GDM1 (cell line): Measurements from ENCODE around the gene PLA2G3.
"Not testable (repeated sequence)": the region's sequence is repeated elsewhere in the genome, so short reads cannot be mapped to it uniquely, and the experiment has no call there.

Source experiments
- DNase-seq: peaks from one replicate; lab custom pipeline; 2025; lab: John Stamatoyannopoulos, UW

The PLA2G3 gene, protein sequence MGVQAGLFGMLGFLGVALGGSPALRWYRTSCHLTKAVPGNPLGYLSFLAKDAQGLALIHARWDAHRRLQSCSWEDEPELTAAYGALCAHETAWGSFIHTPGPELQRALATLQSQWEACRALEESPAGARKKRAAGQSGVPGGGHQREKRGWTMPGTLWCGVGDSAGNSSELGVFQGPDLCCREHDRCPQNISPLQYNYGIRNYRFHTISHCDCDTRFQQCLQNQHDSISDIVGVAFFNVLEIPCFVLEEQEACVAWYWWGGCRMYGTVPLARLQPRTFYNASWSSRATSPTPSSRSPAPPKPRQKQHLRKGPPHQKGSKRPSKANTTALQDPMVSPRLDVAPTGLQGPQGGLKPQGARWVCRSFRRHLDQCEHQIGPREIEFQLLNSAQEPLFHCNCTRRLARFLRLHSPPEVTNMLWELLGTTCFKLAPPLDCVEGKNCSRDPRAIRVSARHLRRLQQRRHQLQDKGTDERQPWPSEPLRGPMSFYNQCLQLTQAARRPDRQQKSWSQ

DNA sequence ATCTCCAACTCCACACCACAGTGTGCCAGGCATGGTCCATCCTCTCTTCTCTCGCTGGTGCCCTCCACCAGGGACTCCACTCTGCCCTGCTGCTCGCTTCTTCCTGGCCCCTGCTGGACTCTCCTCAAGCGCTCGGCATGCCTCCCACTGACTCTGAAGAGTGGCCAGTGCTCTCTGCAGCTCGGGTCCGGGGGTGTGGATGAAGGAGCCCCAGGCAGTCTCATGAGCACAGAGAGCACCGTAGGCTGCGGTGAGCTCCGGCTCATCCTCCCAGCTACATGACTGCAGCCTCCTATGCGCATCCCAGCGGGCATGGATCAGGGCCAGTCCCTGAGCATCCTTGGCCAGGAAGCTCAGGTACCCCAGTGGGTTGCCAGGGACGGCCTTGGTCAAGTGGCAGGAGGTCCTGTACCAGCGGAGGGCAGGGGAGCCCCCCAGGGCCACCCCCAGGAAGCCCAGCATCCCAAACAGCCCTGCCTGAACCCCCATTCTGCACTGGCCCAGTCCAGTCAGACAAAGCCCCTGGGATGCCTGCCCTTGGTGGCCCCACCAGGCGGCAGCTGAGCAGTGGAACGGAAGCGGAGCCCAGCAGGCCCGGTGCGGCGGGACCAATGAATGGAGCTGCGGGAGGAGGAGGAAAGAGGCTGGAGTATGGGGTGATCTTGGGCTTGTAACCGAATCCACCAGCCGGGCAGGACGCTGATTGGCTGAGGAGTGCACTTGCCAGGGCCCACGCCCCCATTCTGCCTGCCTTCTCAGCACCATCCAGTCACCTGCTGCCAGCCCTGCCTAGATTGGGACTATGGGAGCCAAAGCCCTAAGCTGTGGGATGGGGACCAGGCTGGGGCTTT lies at the start of gene PLA2G3:
Gene PLA2G3, minus strand, starts transcription at position 643 of the 851 bp plus-strand sequence. Its CDS starts 154 bp downstream, at position 489.
- no peak for DNase-seq

DNA sequence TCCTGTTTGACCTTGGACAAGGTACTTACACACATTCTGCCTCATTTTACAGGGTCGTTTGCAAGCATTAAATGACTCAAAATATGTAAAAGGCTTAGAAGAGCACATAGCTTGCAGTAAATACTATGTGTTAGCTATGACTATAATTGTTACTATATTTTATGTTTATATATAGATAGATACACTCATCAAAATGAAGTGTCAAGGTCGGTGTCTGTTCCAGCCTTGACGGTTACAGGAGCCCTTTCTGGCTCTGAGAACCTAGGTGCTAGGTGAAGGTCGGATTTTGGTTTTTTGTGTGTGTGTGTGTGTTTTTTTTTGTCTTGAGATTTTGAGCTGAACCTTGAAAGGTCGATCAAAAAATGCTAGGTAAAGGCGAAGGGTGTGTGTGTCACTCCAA lies 47.3 kb upstream of the PLA2G3 start:
- DNase-seq: no peak

DNA sequence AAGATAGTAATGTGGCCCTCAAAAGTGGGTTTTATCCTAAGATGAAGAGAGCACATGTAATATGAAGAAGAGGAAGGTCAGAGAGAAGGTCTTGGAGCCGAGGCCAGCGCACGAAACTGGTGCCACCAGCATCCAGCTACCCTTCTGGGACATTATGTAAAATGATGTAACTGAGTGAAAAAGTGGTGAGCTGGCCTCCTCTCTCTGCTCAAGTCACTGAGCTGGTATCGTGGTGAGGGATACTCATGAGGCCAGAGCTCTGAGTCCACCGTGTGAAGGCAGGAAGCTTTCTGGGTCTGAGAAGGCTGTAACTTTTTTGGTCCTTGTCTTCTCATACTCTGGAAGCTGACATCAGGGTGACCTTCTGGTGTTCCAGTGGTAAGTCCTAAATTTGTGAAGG lies 44.7 kb upstream of the PLA2G3 start:
- no peak for DNase-seq

DNA sequence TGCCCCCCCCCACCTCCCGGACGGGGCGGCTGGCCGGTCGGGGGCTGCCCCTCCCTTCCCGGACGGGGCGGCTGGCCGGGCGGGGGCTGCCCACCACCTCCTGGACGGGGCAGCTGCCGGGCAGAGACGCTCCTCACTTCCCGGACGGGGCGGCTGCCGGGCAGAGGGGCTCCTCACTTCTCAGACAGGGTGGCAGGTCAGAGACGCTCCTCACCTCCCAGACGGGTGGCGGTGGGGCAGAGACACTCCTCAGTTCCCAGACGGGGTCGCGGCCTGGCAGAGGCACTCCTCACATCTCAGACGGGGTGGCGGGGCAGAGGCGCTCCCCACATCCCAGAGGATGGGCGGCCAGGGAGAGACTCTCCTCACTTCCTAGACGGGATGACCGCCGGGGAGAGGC lies 43.7 kb upstream of the PLA2G3 start:
- no peak for DNase-seq

DNA sequence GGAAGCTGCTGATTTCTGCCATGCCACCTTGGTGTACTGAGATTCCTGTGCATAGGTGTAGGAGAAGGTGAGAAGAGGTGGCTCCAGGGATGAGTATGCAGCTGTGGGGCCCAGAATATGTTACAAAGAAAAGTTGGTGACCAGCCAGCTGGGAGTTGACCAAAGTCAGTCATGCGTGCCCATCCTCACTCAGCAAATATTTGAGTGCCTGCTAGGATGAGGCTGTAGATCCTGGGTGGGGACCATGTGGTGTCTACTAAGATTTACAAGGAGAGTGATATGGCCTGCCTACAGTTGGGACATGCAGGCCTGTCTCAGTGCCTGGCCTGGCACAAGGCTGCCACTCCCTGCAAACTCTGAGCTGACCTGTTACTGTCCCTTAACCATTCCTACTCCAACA lies 39.0 kb upstream of the PLA2G3 start:
- DNase-seq: no peak

GRCh38 chr22:31178859-31179258 lies 38.6 kb upstream of the PLA2G3 start:
- no peak for DNase-seq

DNA sequence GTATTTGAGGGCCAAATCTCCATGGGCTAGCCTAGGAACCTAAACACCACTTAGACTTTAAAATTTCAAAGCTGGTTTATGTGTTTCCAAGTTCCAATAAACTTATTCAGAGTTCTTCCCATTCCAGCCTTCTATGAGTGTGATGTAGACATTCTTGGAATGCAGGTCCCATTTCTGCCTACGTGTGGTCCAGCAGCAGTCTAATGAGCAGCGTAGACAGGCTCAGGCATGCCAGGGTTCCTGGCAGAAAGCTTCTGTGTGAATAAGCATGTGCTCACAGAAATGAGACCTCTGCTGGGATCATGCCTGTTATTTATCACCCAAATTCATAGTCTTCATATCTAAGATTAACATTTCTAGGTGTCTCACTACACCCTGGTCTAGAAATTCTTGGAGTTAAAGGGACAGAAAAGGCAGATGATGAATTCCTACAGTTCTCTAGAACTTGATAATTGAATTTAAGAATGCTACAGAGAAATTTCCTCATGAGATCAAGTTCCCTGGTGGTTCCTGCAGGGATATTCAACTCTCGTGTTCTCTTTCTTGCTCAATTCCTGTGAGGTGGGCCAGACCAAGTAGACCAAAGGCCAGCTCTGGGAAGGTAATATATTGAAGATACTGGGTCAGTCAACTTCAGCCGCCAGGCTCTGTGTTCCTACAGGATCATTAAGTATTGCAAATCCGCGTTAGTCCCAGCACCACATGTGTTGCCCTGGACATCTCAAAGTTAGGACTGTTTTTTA lies 37.3 kb upstream of the PLA2G3 start:
- DNase-seq: no peak

GRCh38 chr22:31176923-31177322 lies 36.6 kb upstream of the PLA2G3 start:
- no peak for DNase-seq

- DNase-seq: no peak
Observed at GRCh38 chr22:31173386-31174145, 33.3 kb upstream of the PLA2G3 start.

DNA sequence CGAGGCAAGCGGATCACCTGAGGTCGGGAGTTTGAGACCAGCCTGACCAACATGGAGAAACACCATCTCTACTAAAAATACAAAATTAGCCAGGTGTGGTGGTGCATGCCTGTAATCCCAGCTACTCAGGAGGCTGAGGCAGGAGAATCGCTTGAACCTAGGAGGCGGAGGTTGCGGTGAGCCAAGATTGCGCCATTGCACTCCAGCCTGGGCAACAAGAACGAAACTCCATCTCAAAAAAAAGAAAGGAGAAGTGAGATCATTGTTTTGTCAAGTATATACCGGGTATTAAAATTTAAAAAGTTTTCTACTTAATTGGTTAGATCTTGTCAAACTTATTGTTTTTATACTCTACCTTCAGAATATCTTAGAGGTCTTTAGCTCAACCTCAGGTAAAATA lies 31.4 kb upstream of the PLA2G3 start:
- DNase-seq: not testable (repeated sequence)

DNA sequence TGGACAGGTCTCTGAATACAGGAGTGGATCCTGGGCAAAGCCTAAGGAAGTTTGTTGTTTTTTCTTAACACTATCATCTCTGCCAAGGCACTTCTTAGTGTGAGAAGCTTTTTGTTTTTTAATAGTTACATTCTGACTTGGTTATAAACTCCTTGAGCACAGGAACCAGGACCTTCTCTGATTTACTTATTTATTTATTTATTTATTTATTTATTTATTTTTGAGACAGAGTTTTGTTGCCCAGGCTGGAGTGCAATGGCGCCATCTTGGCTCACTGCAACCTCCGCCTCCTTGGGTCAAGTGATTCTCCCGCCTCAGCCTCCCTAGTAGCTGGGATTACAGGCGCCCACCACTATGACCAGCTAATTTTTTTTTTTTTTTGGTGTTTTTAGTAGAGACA lies 30.7 kb upstream of the PLA2G3 start:
- no peak for DNase-seq

DNA sequence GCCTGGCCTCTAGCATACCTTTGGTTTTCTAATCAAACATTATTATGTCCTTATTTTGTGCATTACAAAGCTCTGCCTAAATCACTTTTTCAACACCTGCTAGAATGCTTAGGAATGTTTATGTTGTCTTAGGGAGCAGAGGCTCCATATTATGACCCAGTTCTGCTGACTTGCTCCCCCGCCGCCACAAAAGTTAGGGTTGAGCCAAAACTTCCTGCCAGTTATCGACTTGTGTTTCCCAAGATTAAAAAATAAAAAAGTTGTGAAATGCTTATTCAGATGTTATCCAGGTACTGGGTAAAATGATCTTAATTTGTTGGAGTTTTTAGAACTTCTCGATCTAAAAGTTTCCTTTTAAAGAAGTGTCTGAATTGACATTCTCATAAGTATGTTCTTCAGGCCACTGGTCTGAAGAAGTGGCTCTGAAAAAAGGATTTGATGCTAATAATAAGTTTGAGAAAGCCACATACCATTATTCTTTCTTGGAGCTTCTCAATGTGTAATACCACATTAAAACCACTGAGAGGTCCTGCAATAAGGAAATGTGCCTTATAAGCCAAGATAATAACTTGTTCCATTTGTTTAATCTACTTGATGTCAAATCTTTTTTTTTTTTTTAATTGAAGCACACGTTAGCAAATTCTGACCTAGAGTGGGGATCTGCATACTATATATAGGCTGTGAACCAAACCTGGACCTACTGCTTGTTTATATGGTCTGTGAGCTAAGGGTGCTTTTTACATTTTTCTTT lies 21.9 kb upstream of the PLA2G3 start:
- DNase-seq: no peak

DNA sequence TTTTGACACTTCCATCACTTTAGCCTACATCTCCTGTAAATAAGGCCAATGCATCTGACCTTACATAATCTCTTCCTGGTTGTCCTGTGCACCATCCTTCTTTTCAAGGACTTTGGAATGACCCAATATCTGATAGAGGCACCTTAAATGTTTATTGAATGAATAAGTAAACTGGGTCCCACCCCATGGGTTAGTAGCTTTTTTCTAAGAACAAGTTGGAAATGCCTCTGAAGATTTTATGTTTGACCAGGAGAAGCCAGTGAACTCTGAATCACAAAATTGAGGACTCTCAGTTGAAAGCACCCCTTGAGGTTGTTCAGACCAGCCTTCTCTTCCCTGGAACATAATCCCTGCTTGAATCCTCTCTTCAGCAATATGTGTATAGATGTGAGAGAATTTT lies 21.1 kb upstream of the PLA2G3 start:
- DNase-seq: no peak

DNA sequence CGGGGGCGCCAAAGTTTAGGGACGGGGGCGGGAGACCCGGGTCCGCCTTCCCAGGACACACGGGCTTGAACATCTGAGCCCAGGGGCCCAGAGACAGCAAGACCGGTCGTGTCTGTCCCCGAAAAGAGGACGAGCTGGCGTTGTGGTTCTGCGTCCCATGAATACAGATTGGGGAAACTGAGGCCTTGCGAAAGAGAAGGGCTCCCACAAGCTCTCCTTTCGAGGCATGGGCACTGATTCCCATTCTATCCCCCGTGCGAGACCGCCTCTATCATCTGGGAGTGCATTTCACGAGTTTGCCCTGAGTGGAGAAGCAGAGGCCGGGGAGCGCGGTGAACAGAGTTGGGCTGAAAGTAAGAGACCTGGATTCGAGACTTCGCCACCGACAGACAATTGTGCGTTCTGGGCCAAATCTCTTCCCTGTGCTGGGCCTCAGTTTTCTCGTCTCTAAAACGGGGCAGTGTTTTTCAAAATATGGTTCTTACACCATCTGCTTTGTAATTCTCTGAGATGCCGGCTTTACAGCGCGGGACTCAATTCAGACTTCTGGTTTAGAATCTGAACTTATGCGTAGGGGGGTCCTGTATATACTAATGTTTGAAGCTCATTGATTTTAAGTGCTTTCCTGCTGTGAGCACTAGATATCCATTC lies 20.1 kb upstream of the PLA2G3 start:
- no peak for DNase-seq

DNA sequence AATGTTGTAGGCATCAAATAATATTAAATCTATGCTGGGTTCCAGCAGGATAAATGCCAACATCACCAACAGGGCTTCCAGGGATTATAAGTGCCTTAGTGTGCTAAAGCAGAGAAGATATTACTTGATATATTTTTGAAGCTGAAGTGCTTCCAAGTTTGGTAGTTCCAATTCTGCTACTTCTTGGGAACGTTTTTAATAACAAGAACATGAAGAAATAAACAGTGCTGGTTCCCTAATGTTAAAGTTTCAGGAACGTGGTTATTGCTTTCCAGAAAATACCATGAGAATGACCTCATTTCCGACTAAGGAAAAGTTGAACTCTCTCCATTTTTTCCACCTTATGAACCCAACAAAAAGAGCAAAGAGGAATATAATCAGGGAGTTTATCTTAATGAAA lies 15.1 kb upstream of the PLA2G3 start:
- no peak for DNase-seq

GRCh38 chr22:31154975-31155374 lies 14.7 kb upstream of the PLA2G3 start:
- DNase-seq: no peak

- DNase-seq: no peak
Observed at GRCh38 chr22:31153357-31153756, 13.0 kb upstream of the PLA2G3 start.

- no peak for DNase-seq
Observed at GRCh38 chr22:31151872-31152271, 11.6 kb upstream of the PLA2G3 start.

DNA sequence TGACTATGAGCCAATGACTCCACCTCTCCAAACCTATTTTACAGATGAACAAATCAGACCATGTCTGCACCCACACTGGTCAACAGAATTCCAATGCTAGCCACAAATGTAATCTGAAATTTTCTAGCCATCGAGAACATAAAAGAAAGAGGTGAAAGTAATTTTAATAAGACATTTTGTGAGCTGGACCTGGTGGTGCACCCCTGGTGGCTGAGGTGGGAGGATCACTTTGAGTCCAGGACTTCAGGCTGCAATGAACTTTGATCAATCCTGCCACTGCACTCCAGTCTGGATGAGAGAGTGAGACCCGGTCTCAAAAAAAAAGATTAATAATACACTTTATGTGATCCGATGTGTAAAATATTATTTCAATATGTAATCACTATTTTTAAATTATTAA lies 10.3 kb upstream of the PLA2G3 start:
- DNase-seq: no peak

- peak; percentile 53 for DNase-seq
Observed at GRCh38 chr22:31148953-31149627, 8.8 kb upstream of the PLA2G3 start.
